K562 (cell line): ENCODE results near the gene ST6GALNAC3. TPM values are rescaled to one million over a fixed set of nuclear protein-coding genes. Genes with fewer than 3 reads are reported as not detected.

Experiments
- ATAC-seq: fragments of 200-7000 bp; cut with Tn5 transposase; 3 replicates; pipeline ENCODE4 v1.9.1; 2020; ENCODE audit warnings: moderate library complexity
- BruUV-seq: library from RNA; stranded (reverse); fragments of 400-500 nt; replicated peaks from 2 replicates; lab custom pipeline; 2021; lab: Mats Ljungman, UMichigan
- CTCF ChIA-PET: fragments of 300-600 bp; formaldehyde crosslinking; extraction: SDS; loops from one replicate; lab custom pipeline; 2021; ENCODE audit warnings: low intra/inter-chr PET ratio; lab: Yijun Ruan, JAX
- POLR2A ChIA-PET: fragments of 300-600, 350-650 bp; sonication (Branson Sonifier 250); formaldehyde crosslinking; extraction: SDS; loops from one replicate; lab custom pipeline; 2021; ENCODE audit warnings: antibody characterized with exemption, inconsistent platforms; lab: Yijun Ruan, JAX
- DNase-seq, 4 experiments: peaks; one replicate each; pipeline versions ENCODE4 v3.0.0 to v3.0.0-alpha.2; 2011 to 2018; ENCODE audit warnings: low spot score in 3 of 4, mixed read lengths in 3 of 4; ENCODE audit errors: extremely low read depth in 1 of 4
- FAIRE-seq: peaks from 2 replicates; lab custom pipeline; 2011; peaks lifted over from hg19 to GRCh38; lab: Jason Lieb, UNC
- H2AFZ ChIP-seq: 2 replicates; pipeline ENCODE4 v1.6.0; 2011; ENCODE audit warnings: low read depth, low read length, control low read depth, inconsistent platforms
- H3K27ac ChIP-seq: fragments of 200-600 bp; 3 replicates; pipeline ENCODE4 v1.8.0; 2011; ENCODE audit warnings: low read depth, mild to moderate bottlenecking, control low read depth, inconsistent platforms, low read length, moderate library complexity, mixed read lengths; ENCODE audit errors: extremely low read depth
- H3K27me3 ChIP-seq, 2 experiments: fragments of 300-600 bp in 1 of 2; 2 replicates in 1 of 2; 3 replicates in 1 of 2; pipeline versions ENCODE4 v1.6.0 to v1.8.0; 2011; ENCODE audit warnings: inconsistent platforms in 2 of 2, low read length in 2 of 2, mild to moderate bottlenecking in 1 of 2, mixed read lengths in 1 of 2, moderate library complexity in 1 of 2; ENCODE audit not compliant: control insufficient read depth in 2 of 2, insufficient read depth in 2 of 2
- H3K36me3 ChIP-seq: fragments of 300-600 bp; 3 replicates; pipeline ENCODE4 v1.8.0; 2011; ENCODE audit warnings: mild to moderate bottlenecking, low read length, inconsistent platforms; ENCODE audit not compliant: control insufficient read depth, insufficient read depth
- H3K4me1 ChIP-seq, 2 experiments: fragments of 200-600 bp in 1 of 2; replicated peaks in 1 of 2; 2 replicates in 1 of 2; 3 replicates in 1 of 2; pipeline versions ENCODE4 v1.5.1 to v1.8.0; 2011; ENCODE audit warnings: inconsistent platforms in 2 of 2, low read length in 2 of 2, mild to moderate bottlenecking in 1 of 2, mixed read lengths in 1 of 2, moderate library complexity in 1 of 2; ENCODE audit not compliant: control insufficient read depth in 2 of 2, insufficient read depth in 2 of 2
- H3K4me2 ChIP-seq: 2 replicates; pipeline ENCODE4 v1.6.1; 2011; ENCODE audit warnings: low read length, control low read depth, inconsistent platforms, mixed read lengths; ENCODE audit not compliant: insufficient read depth
- H3K4me3 ChIP-seq: fragments of 200-600 bp; sonication (generic), shearing (Covaris generic); 2 replicates; pipeline ENCODE4 v1.5.1; 2016; ENCODE audit warnings: control low read depth, inconsistent platforms
- H3K79me2 ChIP-seq: fragments of 200-600 bp; 3 replicates; pipeline ENCODE4 v1.8.0; 2011; ENCODE audit warnings: low read length, inconsistent platforms; ENCODE audit not compliant: control insufficient read depth, insufficient read depth
- H3K9ac ChIP-seq, 2 experiments: 2 replicates each; pipeline versions ENCODE4 v1.6.0 to v1.6.1; 2011; ENCODE audit warnings: low read depth in 2 of 2, low read length in 2 of 2, control low read depth in 1 of 2, inconsistent platforms in 1 of 2, mild to moderate bottlenecking in 1 of 2, mixed read lengths in 1 of 2; ENCODE audit not compliant: insufficient read depth in 1 of 2
- H3K9me1 ChIP-seq: one replicate; pipeline ENCODE4 v1.6.0; 2011; ENCODE audit warnings: inconsistent platforms, mild to moderate bottlenecking, low read length, moderate library complexity; ENCODE audit not compliant: control insufficient read depth, insufficient read depth
- H3K9me3 ChIP-seq: replicated peaks from 2 replicates; pipeline ENCODE4 v1.5.1; 2011; ENCODE audit warnings: low read depth, low read length, inconsistent platforms; ENCODE audit not compliant: control insufficient read depth, insufficient read depth
- H4K20me1 ChIP-seq: replicated peaks from 2 replicates; pipeline ENCODE4 v1.6.1; 2011; ENCODE audit warnings: low read length, inconsistent platforms, mixed read lengths; ENCODE audit not compliant: control insufficient read depth, insufficient read depth
- BMI1 ChIP-seq: fragments of 150-350 bp; IDR thresholded peaks from 2 replicates; pipeline ENCODE4 v1.6.1; 2014; ENCODE audit warnings: low read length
- CAMTA2 ChIP-seq: fragments of 250-450 bp; sonication (Bioruptor Pico); conservative IDR thresholded peaks from 2 replicates; pipeline ENCODE4 v1.5.1; 2022
- CSDE1 ChIP-seq, 2 experiments: fragments of 450-650 bp; IDR thresholded peaks; 2 replicates each; pipeline ENCODE4 v1.6.1; 2016; ENCODE audit warnings: mild to moderate bottlenecking in 1 of 2
- FUS ChIP-seq: fragments of 200-400 bp; formaldehyde crosslinking; optimal IDR thresholded peaks from 2 replicates; pipeline ENCODE3; 2017; ENCODE audit warnings: low read depth, low read length
- NR3C1 ChIP-seq: sonication (generic); formaldehyde crosslinking; IDR thresholded peaks from 2 replicates; pipeline ENCODE4 v1.8.1; 2022; ENCODE audit warnings: missing genetic modification reagents
- RBM22 ChIP-seq: fragments of 200-400 bp; formaldehyde crosslinking; IDR thresholded peaks from 2 replicates; pipeline ENCODE4 v1.6.1; 2018; ENCODE audit warnings: low read length, low read depth; ENCODE audit not compliant: poor library complexity, severe bottlenecking
- ZBTB49 ChIP-seq: sonication (generic); formaldehyde crosslinking; IDR thresholded peaks from 2 replicates; pipeline ENCODE4 v1.8.0; 2022; ENCODE audit warnings: missing genetic modification reagents, mild to moderate bottlenecking, borderline replicate concordance
- ZKSCAN1 ChIP-seq: fragments of 150-350 bp; IDR thresholded peaks from 2 replicates; pipeline ENCODE4 v1.6.1; 2016; ENCODE audit warnings: low read depth, low read length
- WGBS: fragments of 100-300 bp; shearing (Covaris generic); methylation state at CpG from one replicate; pipeline ENCODE4 v1.1.6; 2016; ENCODE audit warnings: low coverage, mixed read lengths; ENCODE audit not compliant: insufficient coverage; ENCODE audit errors: missing lambda C conversion rate; 5-methylcytosine and 5-hydroxymethylcytosine counted together
- in situ Hi-C: fragments of 300-500 bp; cut with MboI; formaldehyde crosslinking; loops from 4 replicates; pipeline ENCODE4 v1.15.0; 2018; ENCODE audit warnings: inconsistent platforms, mixed read lengths
- intact Hi-C: fragments of 100-400 bp; cut with micrococcal nuclease; formaldehyde crosslinking; loops from 2 replicates; pipeline ENCODE4 v1.14.2; 2022
- polyA plus RNA-seq, 8 experiments: library from polyadenylated mRNA; depleted of rRNA in 4 of 8; stranded (reverse) in 5 of 8; unstranded in 3 of 8; fragments of >200 nt; fragmentation: Nextera tagmentation in 2 of 8; fragmentation: Illumina TruSeq in 1 of 8; extraction: Ambion mirVana in 2 of 8; extraction: Trizol in 1 of 8; gene quantifications; 2 replicates each; pipeline versions ENCODE4 v1.2.1 to v1.2.3, GENCODE V29; 2011 to 2014; ENCODE audit warnings: inconsistent platforms in 1 of 8, missing spikeins in 1 of 8
- total RNA-seq, 7 experiments: library from RNA; depleted of rRNA in 6 of 7; stranded (reverse); fragments of >200 nt in 6 of 7; fragmentation: Illumina TruSeq in 2 of 7; extraction: Trizol in 2 of 7; gene quantifications; 2 replicates each; pipeline versions ENCODE4 v1.2.1 to v1.2.3, GENCODE V29; 2011 to 2021; ENCODE audit warnings: low replicate concordance in 1 of 7

The ST6GALNAC3 gene
- total and polyA plus RNA-seq, 9 of the 15 experiments (the other 6 are each of a cell fraction or from before 2014, with no cell fraction given), result 0.04 to 0.29 (median 0.18) TPM; not detected in 6

GRCh38 chr1:76674689-76675210 is 600.2 kb downstream of the ST6GALNAC3 start (continued):
- TF ChIP-seq ZBTB49 (CRISPR knock-in tag) (no peak), CAMTA2 (CRISPR knock-in tag) (no peak), FUS (no peak), RBM22 (no peak), CSDE1 (IDR thresholded peaks at IDR 0.05) (no peak), NR3C1 (no peak)

GRCh38 chr1:76677416-76678405 is 603.2 kb downstream of the ST6GALNAC3 start:
- no peak overlapping the region for H3K4me2 ChIP-seq
- H3K9me1 ChIP-seq, result no peaks in the 10 kb centered on the region
- H3K4me1 ChIP-seq, result no peaks in the 10 kb centered on the region
- no peak overlapping the region for H2AFZ ChIP-seq
- BruUV-seq, result no TSS peak
- FAIRE-seq (no peak), ATAC-seq (no peak), DNase-seq (no peak)
- in situ Hi-C loops (no loop called here), intact Hi-C loops (no loop called here)
- no peak overlapping the region for H3K27ac ChIP-seq
- 1% methylated on average over 5 of the region's 5 CpGs for WGBS
- H3K79me2 ChIP-seq, result no peaks in the 10 kb centered on the region
- H3K36me3 ChIP-seq, result no peaks in the 10 kb centered on the region
- H3K9ac ChIP-seq, result no peak overlapping the region
- ChIA-PET POLR2A (no interaction called here), CTCF (no interaction called here)
- no peaks in the 10 kb centered on the region for H4K20me1 ChIP-seq
- no peak for TF ChIP-seq ZKSCAN1
- TF ChIP-seq BMI1, result no peak
- no peak overlapping the region for H3K4me3 ChIP-seq
- no peaks in the 10 kb centered on the region for H3K9me3 ChIP-seq
- H3K27me3 ChIP-seq, result no peaks in the 10 kb centered on the region
